IMR-90 (cell line): Measurements from ENCODE around the gene IL2RA.

Experiments
- CEBPB ChIP-seq: IDR thresholded peaks from 2 replicates; pipeline ENCODE4 v1.6.1; 2012; ENCODE audit warnings: low read depth, low read length, improper control_type of control experiment
- MAZ ChIP-seq: IDR thresholded peaks from 2 replicates; pipeline ENCODE4 v1.6.1; 2012; ENCODE audit warnings: low read depth, mild to moderate bottlenecking, low read length, improper control_type of control experiment, moderate library complexity, borderline replicate concordance
- MXI1 ChIP-seq: IDR thresholded peaks from 2 replicates; pipeline ENCODE4 v1.6.1; 2012; ENCODE audit warnings: low read depth, mild to moderate bottlenecking, low read length, moderate library complexity, borderline replicate concordance
- SMC3 ChIP-seq: fragments of 150-350 bp; IDR thresholded peaks from 2 replicates; pipeline ENCODE4 v1.6.1; 2016; ENCODE audit warnings: low read depth, mild to moderate bottlenecking, antibody characterized with exemption, low read length, moderate library complexity
- TF ChIP-seq, protein P1 (sequence below): conservative IDR thresholded peaks from 2 replicates; pipeline ENCODE4 v1.5.1; 2012; ENCODE audit warnings: mild to moderate bottlenecking, low read depth, low read length, improper control_type of control experiment

DNA sequence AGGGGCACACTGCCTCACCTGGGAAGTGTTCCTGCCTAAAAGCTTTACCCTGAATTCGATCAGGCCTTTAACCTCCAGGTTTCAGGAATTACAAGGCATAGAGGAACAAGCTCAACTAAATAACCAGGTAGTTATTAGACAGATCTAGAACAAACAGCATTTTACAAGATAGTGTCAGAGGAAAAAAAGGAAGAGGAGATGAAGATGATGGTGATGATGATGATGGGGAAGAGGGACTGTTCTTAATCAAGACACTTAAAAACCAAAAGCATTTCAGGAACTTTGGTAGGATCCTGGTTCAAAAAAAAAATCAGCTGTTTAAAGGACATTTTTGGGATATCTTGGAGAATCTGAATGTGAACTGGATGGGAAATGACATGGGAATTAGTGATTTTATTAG lies 38.2 kb upstream of the IL2RA start:
- TF ChIP-seq SMC3 (no peak), MXI1 (no peak), MAZ (no peak), CEBPB (no peak)
- TF ChIP-seq, protein P1, sequence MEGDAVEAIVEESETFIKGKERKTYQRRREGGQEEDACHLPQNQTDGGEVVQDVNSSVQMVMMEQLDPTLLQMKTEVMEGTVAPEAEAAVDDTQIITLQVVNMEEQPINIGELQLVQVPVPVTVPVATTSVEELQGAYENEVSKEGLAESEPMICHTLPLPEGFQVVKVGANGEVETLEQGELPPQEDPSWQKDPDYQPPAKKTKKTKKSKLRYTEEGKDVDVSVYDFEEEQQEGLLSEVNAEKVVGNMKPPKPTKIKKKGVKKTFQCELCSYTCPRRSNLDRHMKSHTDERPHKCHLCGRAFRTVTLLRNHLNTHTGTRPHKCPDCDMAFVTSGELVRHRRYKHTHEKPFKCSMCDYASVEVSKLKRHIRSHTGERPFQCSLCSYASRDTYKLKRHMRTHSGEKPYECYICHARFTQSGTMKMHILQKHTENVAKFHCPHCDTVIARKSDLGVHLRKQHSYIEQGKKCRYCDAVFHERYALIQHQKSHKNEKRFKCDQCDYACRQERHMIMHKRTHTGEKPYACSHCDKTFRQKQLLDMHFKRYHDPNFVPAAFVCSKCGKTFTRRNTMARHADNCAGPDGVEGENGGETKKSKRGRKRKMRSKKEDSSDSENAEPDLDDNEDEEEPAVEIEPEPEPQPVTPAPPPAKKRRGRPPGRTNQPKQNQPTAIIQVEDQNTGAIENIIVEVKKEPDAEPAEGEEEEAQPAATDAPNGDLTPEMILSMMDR: no peak
